HK-2 (cell line): Measurements from ENCODE around the gene PFKL.
A peak's percentile ranks its signal among the peaks of the same experiment; 100 is the strongest.

Experiments used
- DNase-seq: peaks from one replicate; pipeline ENCODE4 v3.0.0-alpha.2; 2018; ENCODE audit not compliant: unreplicated experiment

The PFKL gene

GRCh38 chr21:44299458-44300261 is at the start of gene PFKL:
TSS of gene PFKL (plus strand) at chr21:44300053. CDS start at chr21:44300106, 53 bp downstream.
- DNase-seq = peak; percentile 71

GRCh38 chr21:44253832-44254710 is 45.8 kb upstream of the PFKL start:
- no peak for DNase-seq

- DNase-seq = no peak
Measured at GRCh38 chr21:44255511-44255981, 44.3 kb upstream of the PFKL start.

- no peak for DNase-seq
Measured at GRCh38 chr21:44258056-44258725, 41.7 kb upstream of the PFKL start.

- no peak for DNase-seq
Measured at GRCh38 chr21:44259082-44259705, 40.7 kb upstream of the PFKL start.

- no peak for DNase-seq
Measured at GRCh38 chr21:44260066-44260465, 39.8 kb upstream of the PFKL start.

GRCh38 chr21:44260791-44261631 is 38.8 kb upstream of the PFKL start:
- no peak for DNase-seq

GRCh38 chr21:44261675-44262295 is 38.1 kb upstream of the PFKL start, which contains the start of gene DNMT3L:
TSS of gene DNMT3L (minus strand) at chr21:44261897. CDS start at chr21:44261259, 638 bp downstream.
- no peak for DNase-seq

GRCh38 chr21:44262338-44263056 is 37.4 kb upstream of the PFKL start:
- DNase-seq = no peak

- no peak for DNase-seq
Measured at GRCh38 chr21:44263221-44263760, 36.6 kb upstream of the PFKL start.

- DNase-seq = no peak
Measured at GRCh38 chr21:44263768-44264167, 36.1 kb upstream of the PFKL start.

GRCh38 chr21:44265734-44266270 is 34.1 kb upstream of the PFKL start:
- DNase-seq = no peak

- no peak for DNase-seq
Measured at GRCh38 chr21:44267655-44268142, 32.2 kb upstream of the PFKL start.

GRCh38 chr21:44269090-44269489 is 30.8 kb upstream of the PFKL start:
- no peak for DNase-seq

GRCh38 chr21:44271558-44272283 is 28.1 kb upstream of the PFKL start:
- DNase-seq = no peak

GRCh38 chr21:44272284-44272858 is 27.5 kb upstream of the PFKL start:
- no peak for DNase-seq

GRCh38 chr21:44273046-44273445 is 26.8 kb upstream of the PFKL start:
- no peak for DNase-seq

- no peak for DNase-seq
Measured at GRCh38 chr21:44275041-44275440, 24.8 kb upstream of the PFKL start.
